Upper lobe of left lung (tissue), 4 donors: ENCODE data around the gene C22orf23.

Source experiments
- POLR2A ChIP-seq, 4 donors: fragments of 450-650 bp; IDR thresholded peaks; one replicate each; pipeline ENCODE4 v1.5.1; 2016 to 2017; ENCODE audit warnings: antibody characterized with exemption in 4 of 4, mild to moderate bottlenecking in 2 of 4
- POLR2AphosphoS5 ChIP-seq, 2 donors: sonication (generic); formaldehyde crosslinking; IDR thresholded peaks; one replicate each; pipeline ENCODE4 v1.5.1; 2017; ENCODE audit warnings: antibody characterized with exemption in 2 of 2

GRCh38 chr22:37975153-37975552 lies 21.8 kb upstream of the C22orf23 start:
- TF ChIP-seq POLR2A (IDR thresholded peaks at IDR 0.05) (no peak), POLR2AphosphoS5 (IDR thresholded peaks at IDR 0.05) (no peak)
